NCI-H2196 treated with DMSO at 0.1 percent for 48 hours (cell line): ENCODE results near the gene NSMF.
"Not testable (repeated sequence)": the region's sequence is repeated elsewhere in the genome, so short reads cannot be mapped to it uniquely, and the experiment has no call there.

Experiments
- DNase-seq: peaks from one replicate; lab custom pipeline; 2025; ENCODE audit not compliant: unreplicated experiment; lab: John Stamatoyannopoulos, UW

Gene NSMF

DNA sequence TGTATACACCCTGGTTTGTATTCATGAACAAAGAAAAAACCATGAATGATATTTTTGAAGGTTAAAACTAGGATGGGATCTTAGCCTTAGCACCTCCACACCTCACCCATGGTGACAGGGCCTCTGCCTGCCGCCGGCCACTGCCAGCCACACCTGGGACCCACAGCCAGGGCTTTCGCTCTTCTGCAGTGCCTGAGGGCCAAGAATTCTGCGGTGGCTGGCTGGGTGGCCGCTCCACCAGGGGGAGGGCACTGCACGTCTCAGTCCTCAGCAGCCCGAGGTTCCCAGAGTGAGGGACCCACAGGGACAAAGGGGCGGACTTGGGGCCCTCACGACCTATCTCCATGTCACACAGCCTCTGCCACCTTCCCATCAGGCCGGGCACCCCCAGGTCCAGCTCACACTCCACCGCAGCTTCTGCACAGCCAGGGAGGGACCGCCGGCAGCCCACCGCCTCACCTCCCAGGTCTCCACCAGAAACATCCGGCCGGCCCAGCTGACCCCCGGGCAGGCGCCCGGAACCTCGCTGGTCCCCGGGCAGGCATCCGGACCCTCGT, 43.0 kb downstream of the NSMF start:
- no peak for DNase-seq

DNA sequence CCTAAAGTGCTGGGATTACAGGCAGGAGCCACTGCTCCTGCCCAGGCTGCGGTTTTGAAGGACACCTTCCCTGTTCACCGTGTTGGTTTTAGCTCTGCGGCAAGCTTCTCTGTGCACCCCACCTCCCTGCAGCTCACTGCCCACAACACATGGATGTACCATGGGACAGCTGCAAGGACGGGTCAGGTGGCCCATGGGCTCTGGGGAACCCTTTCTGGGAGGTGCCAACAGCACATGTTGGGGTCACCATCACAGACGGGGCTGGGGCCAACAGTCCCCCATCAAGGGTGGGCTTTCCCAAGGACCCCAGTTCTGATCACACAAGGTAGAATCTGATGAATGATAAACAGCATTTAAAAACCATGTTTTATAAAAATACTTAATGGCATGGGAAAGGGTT, 43.7 kb downstream of the NSMF start:
- no peak for DNase-seq

DNA sequence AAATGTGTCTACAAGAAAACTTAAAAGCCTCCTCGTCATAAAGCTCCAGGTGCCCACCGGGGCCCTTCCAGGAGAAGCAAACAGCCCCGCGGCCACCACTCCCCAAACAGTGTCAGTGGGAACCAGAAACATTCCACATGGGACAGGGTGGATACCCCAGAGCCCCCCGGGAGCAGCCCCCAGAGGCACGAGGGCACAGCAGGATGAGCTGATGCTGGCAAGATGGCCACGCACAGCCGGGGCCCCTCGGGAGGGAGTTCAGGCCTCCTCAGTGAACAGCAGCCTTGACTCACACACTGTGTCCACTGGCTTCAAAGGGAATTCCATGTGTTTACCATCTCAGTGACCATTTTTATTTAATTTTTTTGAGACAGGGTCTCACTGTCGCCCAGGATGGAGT, 46.7 kb downstream of the NSMF start:
- DNase-seq = no peak

GRCh38 chr9:137411645-137412380, 47.3 kb downstream of the NSMF start:
- no peak for DNase-seq

DNA sequence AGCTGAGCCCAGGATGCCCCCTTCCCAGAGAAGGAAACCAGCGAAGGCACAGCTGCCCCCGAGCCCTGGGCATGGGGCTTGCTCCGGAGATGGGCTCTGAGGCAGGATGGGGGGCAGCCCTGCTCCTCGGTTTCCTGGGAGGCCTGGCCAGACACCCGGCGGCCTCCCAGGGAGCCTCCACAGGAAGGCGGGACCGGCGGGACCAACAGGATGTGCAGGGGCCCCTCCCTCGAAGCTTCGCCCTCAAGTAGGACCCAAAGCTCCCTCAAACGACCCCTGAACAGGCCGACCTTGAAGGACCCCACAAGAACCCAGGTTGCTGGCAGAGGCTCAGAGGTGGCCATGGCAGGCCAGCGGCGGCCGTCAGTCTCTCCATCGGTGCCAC, 47.9 kb downstream of the NSMF start:
- DNase-seq = no peak

- no peak for DNase-seq
Measured at GRCh38 chr9:137410891-137411249, 48.3 kb downstream of the NSMF start.

- not testable (repeated sequence) for DNase-seq
Measured at GRCh38 chr9:137410236-137410890, 48.8 kb downstream of the NSMF start.

- no peak for DNase-seq
Measured at GRCh38 chr9:137409515-137409914, 49.6 kb downstream of the NSMF start.

GRCh38 chr9:137408651-137409405, 50.3 kb downstream of the NSMF start:
- DNase-seq = no peak

- DNase-seq = no peak
Measured at GRCh38 chr9:137407590-137408300, 51.4 kb downstream of the NSMF start.

GRCh38 chr9:137406876-137407589, 52.1 kb downstream of the NSMF start:
- DNase-seq = no peak

GRCh38 chr9:137406085-137406760, 52.9 kb downstream of the NSMF start:
- DNase-seq = no peak

DNA sequence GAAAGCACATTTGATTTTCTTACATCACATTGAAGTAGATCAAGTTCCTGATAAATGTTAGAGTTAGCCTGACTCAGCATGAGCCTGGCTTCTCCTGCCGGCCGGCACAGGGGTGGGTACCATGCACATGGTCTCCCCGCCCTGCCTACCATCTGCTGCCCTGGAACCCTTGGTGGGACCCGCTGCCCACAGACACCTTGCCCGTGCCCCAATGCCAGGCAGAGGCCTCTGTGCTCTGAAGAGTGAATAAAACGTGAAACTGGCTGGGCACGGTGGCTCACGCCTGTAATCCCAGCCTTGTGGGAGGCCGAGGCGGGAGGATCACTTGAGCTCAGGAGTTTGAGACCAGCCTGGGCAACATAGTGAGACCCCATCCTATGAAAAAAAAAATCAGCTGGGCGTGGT, 53.5 kb downstream of the NSMF start:
- no peak for DNase-seq

DNA sequence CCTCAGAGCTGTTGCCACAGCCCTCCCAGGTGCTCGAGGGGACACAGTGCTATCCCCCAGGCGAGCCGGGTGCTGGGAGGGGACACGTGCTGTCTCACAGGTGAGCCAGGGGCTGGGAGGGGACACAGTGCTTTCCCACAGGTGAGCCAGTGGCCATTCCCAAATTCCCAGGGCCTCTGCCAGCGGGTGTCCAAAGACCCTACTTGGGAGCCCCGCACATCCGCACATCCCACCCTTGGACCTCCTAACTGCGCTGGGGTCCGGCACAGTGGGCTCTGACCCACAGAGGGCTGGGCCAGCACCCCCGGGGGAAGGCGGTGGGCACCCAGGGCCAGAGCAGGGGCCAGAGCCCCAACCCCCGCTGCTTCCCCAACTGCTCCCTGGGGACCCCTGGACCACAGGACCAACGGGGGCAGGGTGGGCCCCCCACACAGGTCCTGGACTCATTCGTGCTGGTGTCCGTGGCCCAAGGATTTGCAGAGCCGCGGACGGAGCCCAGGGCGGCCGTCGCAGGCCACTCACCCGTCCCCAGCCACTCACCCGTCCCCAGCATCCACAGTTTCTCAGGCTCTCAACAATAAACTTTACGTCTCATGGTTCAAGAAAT, 54.1 kb downstream of the NSMF start:
- no peak for DNase-seq

GRCh38 chr9:137403269-137403668, 55.9 kb downstream of the NSMF start:
- DNase-seq = no peak

DNA sequence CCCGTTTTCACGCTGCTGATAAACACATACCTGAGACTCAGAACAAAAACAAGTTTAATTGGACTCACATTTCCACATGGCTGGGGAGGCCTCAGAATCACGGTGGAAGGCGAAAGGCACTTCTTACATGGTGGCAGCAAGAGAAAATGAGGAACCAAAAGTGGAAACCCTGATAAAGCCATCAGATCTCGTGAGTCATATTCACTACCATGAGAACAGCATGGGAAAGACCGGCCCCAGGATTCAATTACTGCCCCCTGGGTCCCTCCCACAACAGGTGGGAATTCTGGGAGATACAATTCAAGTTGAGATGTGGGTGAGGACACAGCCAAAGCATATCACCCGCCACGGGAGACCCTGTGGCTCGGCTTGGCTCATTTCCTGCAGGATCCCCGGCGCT, 56.4 kb downstream of the NSMF start:
- DNase-seq = no peak

GRCh38 chr9:137398561-137399468, 60.3 kb downstream of the NSMF start:
- DNase-seq = no peak

- no peak for DNase-seq
Measured at GRCh38 chr9:137397675-137398423, 61.3 kb downstream of the NSMF start.
